ENCODE results near the gene COX6A1. TPM values are rescaled to one million over a fixed set of nuclear protein-coding genes. Genes with fewer than 3 reads are reported as not detected.

The COX6A1 gene
- total and polyA plus RNA-seq, 5 donors from 2014 or later, result 169 to 1,218 (median 978) TPM

DNA sequence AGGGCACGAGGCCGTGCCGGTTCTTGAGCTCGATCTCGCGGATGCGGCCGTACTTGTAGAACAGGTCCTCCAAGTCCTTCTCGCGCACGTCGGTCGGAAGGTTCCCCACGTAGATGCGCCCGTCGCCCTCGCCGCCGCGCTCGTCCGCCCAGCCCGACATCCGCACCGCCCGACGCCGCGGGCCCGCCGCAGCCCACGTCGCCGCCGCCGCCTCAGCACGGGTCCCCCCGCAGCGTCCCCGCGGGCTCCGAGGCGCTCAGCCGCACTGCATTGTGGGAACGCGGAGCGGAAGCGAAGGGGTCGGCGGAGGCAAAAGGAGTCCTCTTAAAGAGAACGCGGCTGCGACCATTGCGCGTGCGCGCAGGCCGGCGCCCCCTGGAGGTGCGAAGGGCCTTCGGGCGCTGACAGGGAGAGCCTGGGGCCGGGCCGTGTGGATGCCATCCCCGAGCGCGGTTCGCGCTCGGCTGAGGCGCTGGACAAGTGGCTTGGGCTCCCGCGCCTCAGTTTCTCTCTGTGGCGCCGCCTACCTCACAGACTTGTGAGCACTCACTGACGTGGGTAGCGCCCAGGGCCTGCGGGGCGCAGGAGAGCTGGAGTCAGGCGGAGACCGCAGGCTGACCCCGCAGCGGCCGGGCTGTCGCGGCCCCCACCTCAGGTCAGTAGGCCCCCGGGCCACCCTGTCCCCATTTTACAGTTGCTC lies 31.7 kb downstream of the COX6A1 start, which contains the start of gene SRSF9:
SRSF9 (minus strand) TSS at position 299 of the 700 bp plus-strand sequence; CDS start at position 160, 139 bp downstream.
- Histone ChIP-seq H3K27ac (ENCODE audit: insufficient read depth, low read length, poor library complexity, severe bottlenecking) (peak within 1 kb of the TSS; percentile 86), H3K9me3 (ENCODE audit: control insufficient read depth in 2 of 2, low read length in 2 of 2) (no peaks in the 10 kb centered on the region), H3K4me3 (ENCODE audit: low read depth, low read length) (peak within 1 kb of the TSS; percentile 86), H3K36me3 (ENCODE audit: control insufficient read depth, insufficient read depth, low read length) (peaks cover 23% of the 10 kb centered on the region), H3K27me3 (ENCODE audit: control insufficient read depth, insufficient read depth, low read length) (no peaks in the 10 kb centered on the region), H3K4me1 (ENCODE audit: control insufficient read depth, insufficient read depth, low read length, poor library complexity, severe bottlenecking) (peaks cover 33% of the 10 kb centered on the region)
- peaks cover 9 to 50% (median 38%) of the 10 kb centered on the region in 4 donors for H3K4me1 Mint-ChIP-seq
- peaks cover 13% of the 10 kb centered on the region for H3K36me3 Mint-ChIP-seq
- DNase-seq, result peak; percentile 96 to 98 (median 97)
- no peaks in the 10 kb centered on the region for H3K9me3 Mint-ChIP-seq
- peak within 1 kb of the TSS; percentile 60 to 96 (median 88) for H3K27ac Mint-ChIP-seq
- peak within 1 kb of the TSS; percentile 84 to 98 (median 91) for H3K4me3 Mint-ChIP-seq
- ATAC-seq (ENCODE audit: low read depth in 2 of 2), result peak; percentile 91
- H3K27me3 Mint-ChIP-seq, result peaks cover 5% of the 10 kb centered on the region

DNA sequence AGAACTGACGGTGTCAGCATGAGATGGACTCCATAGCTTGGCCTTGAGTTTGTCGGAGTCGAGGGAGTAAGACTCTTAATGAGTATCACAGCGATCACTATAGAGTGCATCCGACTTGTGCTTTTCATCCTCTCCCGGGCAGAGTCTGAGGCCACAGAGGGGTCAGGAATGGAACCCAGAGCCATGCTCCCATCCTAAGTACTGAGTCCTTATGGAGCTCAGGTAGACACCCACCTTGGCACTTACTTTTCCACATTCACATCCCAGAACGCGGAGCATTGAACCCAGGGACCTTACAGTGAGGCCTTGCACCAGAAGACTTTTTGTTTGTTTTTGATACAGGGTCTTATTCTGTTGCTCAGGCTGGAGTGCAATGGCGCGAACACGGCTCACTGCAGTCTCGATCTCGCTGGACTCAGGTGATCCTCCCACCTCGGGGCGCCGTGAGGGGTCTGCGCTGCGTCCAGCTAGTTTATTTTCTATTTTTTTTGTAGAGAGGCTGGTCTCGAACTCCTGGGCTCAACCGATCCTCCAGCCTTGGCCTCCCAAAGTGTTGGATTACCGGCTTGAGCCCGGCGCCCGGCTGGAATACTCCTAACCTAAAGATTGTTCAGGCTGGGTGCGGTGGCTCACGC lies 32.4 kb downstream of the COX6A1 start:
- H3K4me3 Mint-ChIP-seq, result peak overlapping the region; percentile 84 to 93 (median 90)
- ATAC-seq (ENCODE audit: low read depth in 2 of 2) (peak; percentile 5 to 11), DNase-seq (no peak)
- H3K27me3 ChIP-seq (ENCODE audit: control insufficient read depth, insufficient read depth, low read length), result no peaks in the 10 kb centered on the region
- H3K36me3 ChIP-seq (ENCODE audit: control insufficient read depth, insufficient read depth, low read length), result peaks cover 17% of the 10 kb centered on the region
- H3K9me3 ChIP-seq (ENCODE audit: control insufficient read depth in 2 of 2, low read length in 2 of 2), result no peaks in the 10 kb centered on the region
- H3K4me3 ChIP-seq (ENCODE audit: low read depth, low read length), result peak overlapping the region; percentile 80
- H3K36me3 Mint-ChIP-seq, result peaks cover 7% of the 10 kb centered on the region
- no peaks in the 10 kb centered on the region for H3K9me3 Mint-ChIP-seq
- H3K4me1 ChIP-seq (ENCODE audit: control insufficient read depth, insufficient read depth, low read length, poor library complexity, severe bottlenecking), result peaks cover 33% of the 10 kb centered on the region
- H3K27ac Mint-ChIP-seq, result peak overlapping the region; percentile 60 to 88 (median 84)
- peaks cover 5% of the 10 kb centered on the region for H3K27me3 Mint-ChIP-seq
- H3K4me1 Mint-ChIP-seq, result peaks cover 9 to 48% (median 34%) of the 10 kb centered on the region in 4 donors
- H3K27ac ChIP-seq (ENCODE audit: insufficient read depth, low read length, poor library complexity, severe bottlenecking), result peak overlapping the region; percentile 86

DNA sequence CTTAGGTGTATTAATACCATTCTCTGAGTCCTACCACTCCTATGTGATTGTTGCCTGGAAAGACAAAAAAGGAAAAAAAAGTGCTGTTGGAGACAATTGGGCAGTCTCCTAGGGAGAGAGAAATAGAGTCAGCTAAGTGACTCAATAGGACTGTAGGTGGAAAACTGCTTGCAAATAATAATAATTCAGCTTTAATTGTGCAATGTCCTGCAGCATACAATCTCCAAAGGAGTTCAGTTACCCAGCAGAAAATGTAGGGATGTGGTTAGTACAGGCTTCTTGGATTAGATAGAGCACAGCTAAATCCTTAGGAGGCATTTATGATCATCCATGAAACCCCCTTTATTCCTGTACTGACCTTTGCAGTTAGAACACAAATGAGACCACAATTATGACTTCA lies 34.6 kb downstream of the COX6A1 start:
- Mint-ChIP-seq H3K27ac (no peak overlapping the region), H3K27me3 (peaks cover 5% of the 10 kb centered on the region), H3K36me3 (peaks cover 3% of the 10 kb centered on the region), H3K4me3 (no peak overlapping the region), H3K9me3 (no peaks in the 10 kb centered on the region), H3K4me1 (peaks cover 6 to 28% (median 20%) of the 10 kb centered on the region in 4 donors)
- Histone ChIP-seq H3K4me3 (ENCODE audit: low read depth, low read length) (no peak overlapping the region), H3K4me1 (ENCODE audit: control insufficient read depth, insufficient read depth, low read length, poor library complexity, severe bottlenecking) (peaks cover 21% of the 10 kb centered on the region), H3K27me3 (ENCODE audit: control insufficient read depth, insufficient read depth, low read length) (no peaks in the 10 kb centered on the region), H3K27ac (ENCODE audit: insufficient read depth, low read length, poor library complexity, severe bottlenecking) (no peak overlapping the region), H3K36me3 (ENCODE audit: control insufficient read depth, insufficient read depth, low read length) (no peaks in the 10 kb centered on the region), H3K9me3 (ENCODE audit: control insufficient read depth in 2 of 2, low read length in 2 of 2) (no peaks in the 10 kb centered on the region)
- ATAC-seq (ENCODE audit: low read depth in 2 of 2) (no peak), DNase-seq (no peak)

DNA sequence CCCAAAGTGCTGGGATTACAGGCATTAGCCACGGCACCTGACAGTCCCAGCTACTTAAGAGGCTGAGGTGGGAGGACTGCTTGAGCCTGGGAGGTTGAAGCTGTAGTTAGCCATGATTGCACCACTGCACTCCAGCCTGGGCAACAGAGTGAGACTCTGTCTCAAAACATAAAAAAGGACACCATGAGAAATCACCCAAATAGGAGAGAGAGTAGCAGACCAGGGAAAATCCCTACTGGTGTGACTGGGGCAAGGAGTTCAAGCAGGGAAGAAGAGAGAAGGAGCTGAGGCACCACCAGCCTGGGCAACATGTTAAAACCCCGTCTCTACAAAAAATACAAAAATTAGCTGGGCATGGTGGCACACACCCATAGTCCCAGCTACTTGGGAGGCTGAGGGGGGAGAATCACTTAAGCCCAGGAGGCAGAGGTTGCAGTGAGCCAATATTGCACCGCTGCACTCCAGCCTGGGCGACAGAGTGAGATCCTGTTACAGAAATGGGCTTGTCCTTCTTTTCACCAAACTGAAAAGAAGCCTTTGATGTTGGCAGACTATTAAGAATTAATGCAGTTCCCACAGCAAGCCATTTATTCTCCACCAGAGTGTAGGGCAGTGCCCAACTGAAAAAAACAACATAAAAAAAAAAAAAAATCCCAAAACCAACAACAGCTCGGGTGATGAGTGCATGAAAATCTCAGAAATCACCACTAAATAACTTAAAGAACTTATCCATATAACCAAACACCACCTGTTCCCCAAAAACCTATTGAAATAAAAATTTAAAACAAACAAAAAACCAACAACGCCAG lies 36.1 kb downstream of the COX6A1 start:
- peaks cover 5% of the 10 kb centered on the region for H3K27me3 Mint-ChIP-seq
- H3K4me1 Mint-ChIP-seq, result peaks cover 4 to 18% (median 11%) of the 10 kb centered on the region in 4 donors
- no peak overlapping the region for H3K27ac Mint-ChIP-seq
- Histone ChIP-seq H3K4me1 (ENCODE audit: control insufficient read depth, insufficient read depth, low read length, poor library complexity, severe bottlenecking) (peaks cover 9% of the 10 kb centered on the region), H3K36me3 (ENCODE audit: control insufficient read depth, insufficient read depth, low read length) (no peaks in the 10 kb centered on the region), H3K4me3 (ENCODE audit: low read depth, low read length) (no peak overlapping the region), H3K9me3 (ENCODE audit: control insufficient read depth in 2 of 2, low read length in 2 of 2) (no peaks in the 10 kb centered on the region), H3K27me3 (ENCODE audit: control insufficient read depth, insufficient read depth, low read length) (no peaks in the 10 kb centered on the region), H3K27ac (ENCODE audit: insufficient read depth, low read length, poor library complexity, severe bottlenecking) (no peak overlapping the region)
- peaks cover 3% of the 10 kb centered on the region for H3K36me3 Mint-ChIP-seq
- no peaks in the 10 kb centered on the region for H3K9me3 Mint-ChIP-seq
- ATAC-seq (ENCODE audit: low read depth in 2 of 2), result no peak
- no peak overlapping the region for H3K4me3 Mint-ChIP-seq
- DNase-seq, result no peak

GRCh38 chr12:120474616-120474960 lies 36.7 kb downstream of the COX6A1 start:
- Histone ChIP-seq H3K9me3 (ENCODE audit: control insufficient read depth in 2 of 2, low read length in 2 of 2) (no peaks in the 10 kb centered on the region), H3K27me3 (ENCODE audit: control insufficient read depth, insufficient read depth, low read length) (no peaks in the 10 kb centered on the region), H3K4me1 (ENCODE audit: control insufficient read depth, insufficient read depth, low read length, poor library complexity, severe bottlenecking) (peaks cover 9% of the 10 kb centered on the region), H3K27ac (ENCODE audit: insufficient read depth, low read length, poor library complexity, severe bottlenecking) (no peak overlapping the region), H3K36me3 (ENCODE audit: control insufficient read depth, insufficient read depth, low read length) (no peaks in the 10 kb centered on the region), H3K4me3 (ENCODE audit: low read depth, low read length) (no peak overlapping the region)
- Mint-ChIP-seq H3K4me1 (peaks cover 4 to 18% (median 12%) of the 10 kb centered on the region in 4 donors), H3K4me3 (no peak overlapping the region), H3K36me3 (peaks cover 3% of the 10 kb centered on the region), H3K9me3 (no peaks in the 10 kb centered on the region), H3K27me3 (peaks cover 5% of the 10 kb centered on the region), H3K27ac (no peak overlapping the region)
- ATAC-seq (ENCODE audit: low read depth in 2 of 2) (no peak), DNase-seq (no peak)

GRCh38 chr12:120475643-120476042 lies 37.7 kb downstream of the COX6A1 start:
- Histone ChIP-seq H3K36me3 (ENCODE audit: control insufficient read depth, insufficient read depth, low read length) (no peaks in the 10 kb centered on the region), H3K27me3 (ENCODE audit: control insufficient read depth, insufficient read depth, low read length) (no peaks in the 10 kb centered on the region), H3K4me1 (ENCODE audit: control insufficient read depth, insufficient read depth, low read length, poor library complexity, severe bottlenecking) (no peaks in the 10 kb centered on the region), H3K4me3 (ENCODE audit: low read depth, low read length) (no peak overlapping the region), H3K9me3 (ENCODE audit: control insufficient read depth in 2 of 2, low read length in 2 of 2) (no peaks in the 10 kb centered on the region), H3K27ac (ENCODE audit: insufficient read depth, low read length, poor library complexity, severe bottlenecking) (no peak overlapping the region)
- Mint-ChIP-seq H3K4me1 (peaks cover 0 to 13% (median 8%) of the 10 kb centered on the region in 4 donors), H3K36me3 (no peaks in the 10 kb centered on the region), H3K4me3 (no peak overlapping the region), H3K27me3 (peaks cover 5% of the 10 kb centered on the region), H3K27ac (no peak overlapping the region), H3K9me3 (no peaks in the 10 kb centered on the region)
- DNase-seq (no peak), ATAC-seq (ENCODE audit: low read depth in 2 of 2) (no peak)

GRCh38 chr12:120479458-120479857 lies 41.5 kb downstream of the COX6A1 start:
- Mint-ChIP-seq H3K4me1 (peaks cover 0 to 7% (median 3%) of the 10 kb centered on the region in 4 donors), H3K4me3 (no peak overlapping the region), H3K27ac (peak overlapping the region in 1 of 3 donors; percentile 45), H3K9me3 (no peaks in the 10 kb centered on the region), H3K27me3 (no peaks in the 10 kb centered on the region), H3K36me3 (no peaks in the 10 kb centered on the region)
- Histone ChIP-seq H3K36me3 (ENCODE audit: control insufficient read depth, insufficient read depth, low read length) (no peaks in the 10 kb centered on the region), H3K4me3 (ENCODE audit: low read depth, low read length) (no peak overlapping the region), H3K27me3 (ENCODE audit: control insufficient read depth, insufficient read depth, low read length) (no peaks in the 10 kb centered on the region), H3K4me1 (ENCODE audit: control insufficient read depth, insufficient read depth, low read length, poor library complexity, severe bottlenecking) (no peaks in the 10 kb centered on the region), H3K9me3 (ENCODE audit: control insufficient read depth in 2 of 2, low read length in 2 of 2) (no peaks in the 10 kb centered on the region), H3K27ac (ENCODE audit: insufficient read depth, low read length, poor library complexity, severe bottlenecking) (no peak overlapping the region)
- DNase-seq (no peak), ATAC-seq (ENCODE audit: low read depth in 2 of 2) (no peak)

Data from CD4-positive, CD25-positive, alpha-beta regulatory T cell (primary cell).